Stromal cell of bone marrow (primary cell): ENCODE data around the gene EPHA5.
A peak's percentile ranks its signal among the peaks of the same experiment; 100 is the strongest.

ENCODE experiments used
- DNase-seq: peaks from one replicate; pipeline ENCODE4 v3.0.0-alpha.2; 2012; ENCODE audit warnings: low read depth

The EPHA5 gene

GRCh38 chr4:65670331-65671031, at the start of gene EPHA5:
EPHA5 (minus strand) TSS chr4:65670489; CDS start chr4:65669742, 747 bp downstream.
- DNase-seq: peak; percentile 63

GRCh38 chr4:65719635-65720034, 49.3 kb upstream of the EPHA5 start:
- no peak for DNase-seq

GRCh38 chr4:65698631-65699030, 28.3 kb upstream of the EPHA5 start:
- no peak for DNase-seq

- DNase-seq: no peak
These were observed 26.1 kb upstream of the EPHA5 start for GRCh38 chr4:65696436-65696835.

GRCh38 chr4:65671372-65671771, 1.1 kb upstream of the EPHA5 start:
- DNase-seq: no peak

GRCh38 chr4:65670020-65670330, 314 bp downstream of the EPHA5 start:
- DNase-seq: no peak

- DNase-seq: no peak
These were observed 924 bp downstream of the EPHA5 start for GRCh38 chr4:65669111-65670019.

GRCh38 chr4:65668201-65669089, 1.8 kb downstream of the EPHA5 start:
- peak; percentile 12 for DNase-seq

- DNase-seq: no peak
These were observed 2.7 kb downstream of the EPHA5 start for GRCh38 chr4:65667506-65668041.

- peak; percentile 17 for DNase-seq
These were observed 4.3 kb downstream of the EPHA5 start for GRCh38 chr4:65665771-65666523.

GRCh38 chr4:65661471-65661870, 8.8 kb downstream of the EPHA5 start:
- DNase-seq: no peak

GRCh38 chr4:65658117-65658516, 12.2 kb downstream of the EPHA5 start:
- no peak for DNase-seq

GRCh38 chr4:65656008-65656407, 14.3 kb downstream of the EPHA5 start:
- DNase-seq: no peak

GRCh38 chr4:65654976-65655375, 15.3 kb downstream of the EPHA5 start:
- DNase-seq: no peak

GRCh38 chr4:65653740-65654361, 16.4 kb downstream of the EPHA5 start:
- no peak for DNase-seq

- DNase-seq: no peak
These were observed 18.5 kb downstream of the EPHA5 start for GRCh38 chr4:65651751-65652150.

- no peak for DNase-seq
These were observed 19.3 kb downstream of the EPHA5 start for GRCh38 chr4:65651031-65651430.

- no peak for DNase-seq
These were observed 24.2 kb downstream of the EPHA5 start for GRCh38 chr4:65646136-65646535.

GRCh38 chr4:65645185-65645584, 25.1 kb downstream of the EPHA5 start:
- DNase-seq: no peak

GRCh38 chr4:65635051-65635821, 35.1 kb downstream of the EPHA5 start:
- DNase-seq: no peak
